Measurements from ENCODE around the gene HES4.

DNA sequence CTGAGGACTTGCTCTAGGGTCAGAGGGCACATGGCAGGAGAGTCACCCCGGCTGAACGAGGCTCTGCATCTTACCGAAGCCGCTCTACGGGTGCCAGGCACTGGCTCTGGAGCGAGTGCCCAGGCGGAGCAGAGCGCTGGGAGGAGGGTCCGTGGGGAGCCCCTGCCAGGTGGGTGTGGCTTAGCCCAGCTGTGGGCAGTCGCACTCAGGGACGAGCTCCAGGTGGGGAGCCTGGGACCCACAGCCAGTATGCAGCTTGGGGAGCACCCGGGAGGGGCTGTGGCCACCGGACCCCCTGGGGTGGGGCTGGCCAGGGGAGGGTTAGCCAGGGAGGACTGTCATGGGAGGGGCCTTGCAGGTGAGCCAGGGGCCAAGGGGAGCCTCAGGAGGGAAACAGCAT, 23.8 kb upstream of the HES4 start:
- TF ChIP-seq POLR2AphosphoS5 (IDR thresholded peaks at IDR 0.05) (no peak), POLR2A (IDR thresholded peaks at IDR 0.05) (no peak), EP300 (IDR thresholded peaks at IDR 0.05) (no peak)
- TF ChIP-seq, protein P1, sequence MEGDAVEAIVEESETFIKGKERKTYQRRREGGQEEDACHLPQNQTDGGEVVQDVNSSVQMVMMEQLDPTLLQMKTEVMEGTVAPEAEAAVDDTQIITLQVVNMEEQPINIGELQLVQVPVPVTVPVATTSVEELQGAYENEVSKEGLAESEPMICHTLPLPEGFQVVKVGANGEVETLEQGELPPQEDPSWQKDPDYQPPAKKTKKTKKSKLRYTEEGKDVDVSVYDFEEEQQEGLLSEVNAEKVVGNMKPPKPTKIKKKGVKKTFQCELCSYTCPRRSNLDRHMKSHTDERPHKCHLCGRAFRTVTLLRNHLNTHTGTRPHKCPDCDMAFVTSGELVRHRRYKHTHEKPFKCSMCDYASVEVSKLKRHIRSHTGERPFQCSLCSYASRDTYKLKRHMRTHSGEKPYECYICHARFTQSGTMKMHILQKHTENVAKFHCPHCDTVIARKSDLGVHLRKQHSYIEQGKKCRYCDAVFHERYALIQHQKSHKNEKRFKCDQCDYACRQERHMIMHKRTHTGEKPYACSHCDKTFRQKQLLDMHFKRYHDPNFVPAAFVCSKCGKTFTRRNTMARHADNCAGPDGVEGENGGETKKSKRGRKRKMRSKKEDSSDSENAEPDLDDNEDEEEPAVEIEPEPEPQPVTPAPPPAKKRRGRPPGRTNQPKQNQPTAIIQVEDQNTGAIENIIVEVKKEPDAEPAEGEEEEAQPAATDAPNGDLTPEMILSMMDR (IDR thresholded peaks at IDR 0.05) = no peak
